OCI-M1 (cell line): ENCODE data around the gene MSANTD2.

Experiments used
- DNase-seq: peaks from one replicate; lab custom pipeline; 2025; lab: John Stamatoyannopoulos, UW

MSANTD2 gene

GRCh38 chr11:124753624-124754023 is 46.6 kb downstream of the MSANTD2 start:
- no peak for DNase-seq

- DNase-seq, result peak; percentile 72
These were observed 47.0 kb downstream of the MSANTD2 start for GRCh38 chr11:124753205-124753604.

DNA sequence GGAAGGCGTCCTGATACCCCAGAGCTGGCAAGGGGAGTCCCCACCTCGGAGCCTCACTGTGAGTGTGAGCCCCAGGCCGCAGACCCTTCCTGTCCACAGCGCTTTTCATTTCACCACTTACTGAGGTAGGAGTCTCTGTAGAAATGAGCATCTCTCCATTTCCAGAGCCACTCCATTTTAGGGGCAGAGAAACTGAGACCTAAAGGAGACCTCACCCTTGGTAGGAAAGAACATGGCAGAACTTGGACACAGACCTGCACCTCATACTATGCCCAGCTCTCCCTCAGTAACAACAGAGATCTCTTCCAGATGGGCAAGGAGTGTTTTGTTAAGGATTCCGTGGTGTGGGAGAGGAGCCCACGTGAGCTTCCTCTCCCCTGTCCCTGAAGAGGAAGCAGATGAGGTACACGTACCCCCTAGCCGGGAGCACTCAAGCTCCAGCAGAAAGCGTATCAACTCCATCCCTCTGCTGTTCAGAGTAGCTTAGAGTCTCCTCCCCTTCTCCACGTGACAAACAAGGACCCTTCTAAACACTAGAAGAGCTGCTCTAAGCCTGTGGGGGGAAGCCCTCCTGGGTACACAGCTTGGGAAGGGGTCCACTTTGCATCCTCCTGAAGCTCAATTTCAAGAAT is 47.6 kb downstream of the MSANTD2 start:
- DNase-seq, result no peak

- DNase-seq, result no peak
These were observed 48.3 kb downstream of the MSANTD2 start, which contains the start of gene VSIG2 for GRCh38 chr11:124751741-124752470. Gene VSIG2 (minus strand): TSS chr11:124752255. CDS start chr11:124752137, 118 bp downstream.

DNA sequence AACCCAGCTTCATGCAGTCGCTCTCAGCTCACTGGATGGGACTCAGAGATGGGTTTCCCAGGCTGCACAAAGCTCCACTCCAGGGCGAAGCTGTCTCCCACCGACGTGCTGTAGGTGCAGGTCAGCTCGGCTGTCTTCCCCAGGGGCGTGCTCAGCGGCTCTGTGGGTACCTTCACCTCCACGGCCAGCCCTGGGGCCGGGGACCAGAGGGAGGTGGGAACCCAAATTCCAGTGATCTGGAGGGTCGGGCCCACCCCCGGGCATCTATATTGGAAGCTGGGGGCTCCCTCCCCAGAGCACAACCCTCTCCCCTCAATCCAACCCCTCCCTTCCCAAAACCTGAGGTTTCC is 48.8 kb downstream of the MSANTD2 start:
- no peak for DNase-seq

GRCh38 chr11:124749912-124750311 is 50.3 kb downstream of the MSANTD2 start:
- no peak for DNase-seq

DNA sequence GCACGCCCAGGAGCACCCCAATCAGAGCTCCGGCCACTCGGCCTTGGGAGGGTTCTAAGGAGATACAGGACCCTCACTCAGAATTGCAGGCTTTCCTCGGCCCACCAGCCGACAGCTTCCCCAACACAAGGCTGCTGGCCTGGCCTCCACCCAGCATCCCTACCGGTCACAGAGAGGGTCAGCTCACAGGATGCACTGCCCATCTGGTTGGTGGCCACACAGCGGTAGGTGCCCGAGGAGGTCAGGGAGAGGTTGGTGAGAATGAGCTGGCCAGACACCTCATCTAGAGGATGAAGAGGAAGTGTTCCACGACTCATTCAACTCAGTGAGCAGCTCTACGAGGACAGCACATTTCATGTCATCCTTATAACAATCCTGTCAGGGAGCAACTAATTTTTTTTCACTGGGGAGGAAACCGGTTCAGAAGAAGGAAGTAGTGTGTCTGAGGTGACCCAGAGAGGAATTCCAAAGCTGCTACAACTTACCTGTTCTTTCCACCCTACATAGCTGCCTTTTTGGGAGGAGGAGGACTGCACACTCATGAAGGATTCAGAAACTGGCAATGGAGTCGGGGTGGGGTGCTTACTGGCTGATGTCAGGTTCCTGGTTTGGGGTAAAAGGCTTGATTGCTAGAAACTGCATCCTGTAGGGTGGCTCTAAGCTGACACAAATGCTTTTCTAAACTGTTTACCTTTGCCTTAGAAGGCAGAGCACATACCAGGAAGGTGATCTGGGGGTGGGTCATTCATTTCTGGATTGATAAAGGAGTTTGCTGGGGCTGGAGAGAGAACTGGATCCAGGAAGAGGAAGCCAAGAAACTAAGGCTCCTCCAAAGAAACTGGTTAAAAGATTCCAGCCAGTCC is 51.5 kb downstream of the MSANTD2 start:
- DNase-seq, result peak; percentile 38

DNA sequence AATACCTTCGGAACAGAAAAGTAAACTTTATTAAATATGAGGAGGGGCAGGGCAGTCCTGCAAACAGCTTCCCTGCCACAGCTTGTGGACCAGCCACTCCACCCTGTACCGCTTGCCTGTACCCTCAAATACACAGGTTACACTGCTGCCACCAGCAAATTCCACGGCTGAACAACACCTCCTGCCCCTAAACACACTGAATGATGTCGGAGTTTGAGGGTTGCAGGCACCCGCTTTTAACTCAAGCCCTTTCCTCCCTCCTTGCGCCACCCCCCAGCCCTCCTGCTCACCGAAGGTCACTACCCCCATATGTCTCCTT is 52.1 kb downstream of the MSANTD2 start:
- no peak for DNase-seq

DNA sequence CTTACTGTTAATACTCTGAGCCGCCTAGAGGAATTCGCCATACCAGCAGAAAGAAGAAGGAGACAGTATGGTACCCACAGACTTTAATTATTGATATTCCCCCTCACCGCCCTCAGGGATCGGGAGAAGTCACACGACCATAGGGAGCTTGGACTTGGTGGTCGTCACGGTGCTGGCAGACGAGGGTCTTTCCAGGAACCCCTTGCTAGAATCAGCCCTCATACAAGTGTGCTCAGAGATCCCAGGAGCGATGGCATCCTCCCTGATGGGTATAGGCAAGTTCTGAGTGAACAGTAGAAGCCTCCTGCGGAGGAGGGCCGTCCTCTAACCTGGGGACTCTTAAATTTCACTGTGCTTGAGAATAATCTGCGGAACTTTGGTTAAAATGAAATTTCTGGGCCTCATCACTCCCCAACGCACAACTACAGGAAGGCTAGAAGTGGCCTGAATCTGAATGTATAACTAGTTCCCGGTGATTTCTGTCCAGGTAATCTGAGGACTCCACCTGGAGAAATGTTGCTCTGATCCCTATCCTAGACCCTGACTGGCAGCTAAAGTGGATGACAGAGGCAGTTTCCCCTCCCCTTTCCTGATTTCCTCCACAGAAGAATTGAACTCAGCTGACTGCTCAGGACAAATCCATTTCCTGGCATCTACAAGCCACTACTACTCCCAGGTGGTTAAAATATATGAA is 52.7 kb downstream of the MSANTD2 start:
- no peak for DNase-seq

DNA sequence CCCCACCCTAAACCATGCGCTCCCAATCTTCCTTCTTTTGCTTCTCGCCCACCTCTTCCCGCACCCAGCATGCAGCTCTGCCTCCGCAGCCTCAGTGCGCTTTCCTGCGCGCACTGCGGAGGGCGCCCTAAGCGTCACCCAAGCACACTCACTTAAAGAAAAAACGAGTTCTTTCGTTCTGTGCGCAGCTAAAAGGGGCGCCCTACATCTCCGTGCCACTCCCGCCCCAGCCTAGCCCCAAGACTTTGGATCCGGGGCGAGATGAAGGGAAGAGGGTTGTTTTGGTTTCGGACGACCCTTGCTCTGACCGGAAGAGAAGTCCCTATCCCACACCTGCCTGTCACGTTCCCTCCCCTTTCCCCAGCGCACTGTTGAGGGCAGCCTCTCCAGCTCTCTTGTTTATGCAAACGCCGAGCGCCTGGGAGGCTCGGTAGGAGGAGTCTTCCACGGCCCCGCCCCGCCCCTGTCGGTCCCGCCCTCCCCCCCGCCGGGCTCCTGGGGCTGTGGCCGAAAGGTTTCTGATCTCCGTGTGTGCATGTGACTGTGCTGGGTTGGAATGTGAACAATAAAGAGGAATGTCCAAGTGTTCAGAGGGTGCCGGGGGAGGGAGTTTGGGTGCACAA is 53.5 kb downstream of the MSANTD2 start:
- peak; percentile 98 for DNase-seq

- no peak for DNase-seq
These were observed 54.2 kb downstream of the MSANTD2 start for GRCh38 chr11:124745835-124746620.

- DNase-seq, result no peak
These were observed 54.9 kb downstream of the MSANTD2 start for GRCh38 chr11:124745270-124745834.

DNA sequence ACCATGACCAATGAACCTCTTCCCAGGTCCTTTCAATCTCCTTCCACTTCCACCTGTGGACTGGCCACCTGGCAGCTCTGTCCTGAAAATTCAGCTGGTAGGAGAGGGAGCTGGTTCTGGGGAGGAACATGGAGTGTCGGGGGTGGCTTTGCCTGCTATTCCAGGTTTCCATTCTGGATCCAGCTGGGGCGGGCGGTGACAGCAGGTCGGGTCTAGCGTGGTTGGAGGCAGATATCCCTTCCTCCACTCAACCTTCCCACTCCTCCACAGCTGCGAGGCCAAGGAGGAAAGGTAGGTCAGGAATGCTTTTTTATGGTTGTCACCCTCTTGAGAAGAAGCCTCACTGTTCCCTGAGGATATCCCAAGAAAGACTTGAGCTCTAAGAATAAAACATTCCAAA is 57.2 kb downstream of the MSANTD2 start:
- no peak for DNase-seq

- no peak for DNase-seq
These were observed 57.7 kb downstream of the MSANTD2 start for GRCh38 chr11:124742555-124742954.

DNA sequence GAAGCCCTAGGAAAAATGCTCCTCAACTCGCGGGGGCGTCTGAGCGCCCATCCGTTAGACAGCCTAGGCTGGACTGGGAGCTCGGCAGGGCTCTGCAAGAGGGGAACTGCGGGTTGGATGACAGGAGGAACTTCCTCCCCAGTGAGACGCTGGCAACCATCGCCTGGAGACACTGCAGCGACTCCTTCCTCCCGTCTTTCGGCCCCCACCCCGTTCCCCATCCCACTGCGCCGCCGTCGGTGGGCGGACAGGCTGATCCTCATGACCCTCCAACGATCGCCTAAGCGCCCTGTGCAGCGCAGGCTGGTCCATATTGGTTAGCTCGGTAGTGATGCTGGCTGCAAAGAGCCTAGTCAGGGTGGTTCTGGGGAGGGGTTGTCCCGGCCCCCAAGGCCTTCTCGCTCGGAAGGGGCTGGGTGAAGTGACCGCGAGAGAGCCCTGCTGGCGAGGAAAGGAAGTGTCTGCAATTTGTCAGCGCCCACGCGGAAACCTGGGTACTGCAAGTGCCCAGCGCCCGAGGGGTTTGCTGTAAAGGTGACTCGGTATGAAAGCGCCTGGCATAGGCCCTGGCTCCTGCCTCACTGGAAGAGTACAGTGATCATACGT is 59.8 kb downstream of the MSANTD2 start:
- DNase-seq, result peak; percentile 80

GRCh38 chr11:124739479-124740276 is 60.5 kb downstream of the MSANTD2 start, which contains the start of gene NRGN:
Gene NRGN (plus strand): TSS chr11:124739942. CDS start chr11:124740085, 143 bp downstream.
- peak; percentile 97 for DNase-seq

- DNase-seq, result no peak
These were observed 61.3 kb downstream of the MSANTD2 start for GRCh38 chr11:124738713-124739478.

GRCh38 chr11:124737638-124738305 is 62.4 kb downstream of the MSANTD2 start:
- DNase-seq, result no peak
